NCI-H446 (cell line): ENCODE results near the gene SDK1.
"Not testable (repeated sequence)": the region's sequence is repeated elsewhere in the genome, so short reads cannot be mapped to it uniquely, and the experiment has no call there.

Experiments used
- DNase-seq, 2 experiments: peaks; one replicate each; lab custom pipeline; 2025; lab: John Stamatoyannopoulos, UW

Gene SDK1

DNA sequence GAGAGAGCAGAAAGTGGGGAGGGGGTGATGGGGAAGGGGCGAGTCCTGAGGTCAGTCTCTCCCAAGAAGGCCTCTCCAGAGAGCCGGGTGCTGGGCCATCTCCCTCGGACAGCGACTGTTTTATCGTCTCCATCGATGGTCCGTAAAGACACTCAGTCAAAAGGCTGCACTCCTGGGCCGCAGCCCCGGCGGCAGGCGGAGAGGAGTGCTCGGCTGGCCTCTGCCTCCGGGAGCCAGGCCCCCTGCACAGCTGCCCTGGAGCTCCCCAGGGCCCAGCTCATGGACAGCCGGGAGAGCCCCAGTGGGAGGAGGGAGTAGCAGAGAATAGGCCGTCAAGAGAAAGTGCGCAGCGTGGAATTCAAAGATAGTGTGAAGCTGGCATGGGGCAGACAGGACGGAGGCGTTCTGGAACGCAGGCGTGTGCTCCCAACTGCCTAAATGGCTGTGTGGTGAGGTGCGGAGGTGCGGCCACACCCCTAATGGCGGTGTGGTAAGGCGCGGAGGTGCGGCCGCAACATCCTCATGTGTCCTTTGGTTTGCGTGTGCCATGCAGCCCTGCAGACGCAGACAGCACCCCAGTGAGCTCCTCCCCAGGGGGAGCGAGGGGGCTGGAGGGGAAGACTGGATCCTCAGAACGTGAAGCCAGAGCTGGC lies 903.6 kb downstream of the SDK1 start:
- DNase-seq: no peak

DNA sequence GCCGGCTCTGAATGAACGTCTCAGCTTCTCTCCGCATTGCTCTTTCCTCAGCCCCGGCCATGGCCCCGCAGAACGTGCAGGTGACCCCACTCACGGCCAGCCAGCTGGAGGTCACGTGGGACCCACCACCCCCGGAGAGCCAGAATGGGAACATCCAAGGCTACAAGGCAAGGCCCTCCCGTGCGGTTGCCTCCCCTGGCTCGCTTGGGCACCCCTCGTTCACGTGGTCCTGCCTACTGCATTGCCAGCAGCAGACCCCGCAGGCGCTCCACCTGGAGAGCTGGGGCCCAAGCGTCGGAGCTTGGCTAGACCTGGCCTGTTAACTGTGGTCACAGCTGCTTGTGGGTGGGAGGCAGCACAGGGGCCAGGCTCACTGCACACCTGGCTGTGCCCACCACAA lies 904.8 kb downstream of the SDK1 start:
- no peak for DNase-seq

DNA sequence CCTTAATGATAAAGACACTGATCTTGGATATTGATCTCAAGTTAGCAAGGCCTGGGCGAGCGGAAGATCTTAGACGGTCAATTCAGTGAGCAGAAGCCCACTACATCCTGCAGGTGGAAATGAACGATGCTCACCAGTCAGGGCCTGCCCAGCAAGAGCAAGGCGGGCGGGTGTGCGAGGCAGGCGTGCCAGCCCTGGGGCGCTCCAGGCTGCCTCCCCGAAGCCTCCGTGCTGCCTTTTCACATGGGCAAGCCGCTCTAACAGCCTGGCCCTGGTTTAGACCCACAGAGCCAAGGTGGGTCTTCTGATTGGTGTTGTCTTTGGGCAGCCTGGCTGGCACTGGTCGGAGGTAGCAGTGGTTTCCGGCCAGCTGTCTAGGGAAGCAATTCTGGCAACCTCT lies 906.0 kb downstream of the SDK1 start:
- DNase-seq: no peak

DNA sequence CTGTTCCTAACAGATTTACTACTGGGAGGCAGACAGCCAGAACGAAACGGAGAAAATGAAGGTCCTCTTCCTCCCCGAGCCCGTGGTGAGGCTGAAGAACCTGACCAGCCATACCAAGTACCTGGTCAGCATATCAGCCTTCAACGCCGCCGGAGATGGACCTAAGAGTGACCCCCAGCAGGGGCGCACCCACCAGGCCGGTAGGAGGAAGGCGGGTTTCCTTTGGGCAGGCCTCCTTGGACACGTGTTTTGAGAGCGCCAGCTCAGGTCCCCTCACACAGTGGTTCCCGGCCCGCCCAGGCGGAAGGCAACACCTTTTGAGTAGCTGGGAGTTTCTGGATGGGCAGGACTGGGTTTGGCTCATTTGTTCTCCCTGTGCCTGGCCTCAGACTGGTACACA lies 907.0 kb downstream of the SDK1 start:
- DNase-seq: no peak

DNA sequence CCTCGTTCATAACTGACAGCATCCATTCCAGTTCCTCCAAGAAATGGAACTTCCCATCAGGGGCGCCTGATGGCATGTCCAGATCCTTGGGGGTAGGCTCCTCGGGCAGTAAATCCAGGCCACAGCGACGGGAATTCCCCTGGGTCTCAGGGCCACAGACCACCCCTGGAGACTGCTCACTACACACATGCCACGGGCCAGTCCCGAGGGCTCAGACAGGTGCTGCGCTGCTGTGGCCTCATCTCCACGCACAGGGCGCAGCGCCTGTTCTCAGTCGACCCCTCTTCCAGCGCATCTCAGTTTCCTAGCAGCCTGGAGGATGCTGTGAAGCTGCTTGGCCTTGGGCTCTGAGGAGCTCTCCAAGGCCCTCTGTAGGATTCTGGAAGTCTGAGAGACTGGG lies 907.5 kb downstream of the SDK1 start:
- DNase-seq: no peak

DNA sequence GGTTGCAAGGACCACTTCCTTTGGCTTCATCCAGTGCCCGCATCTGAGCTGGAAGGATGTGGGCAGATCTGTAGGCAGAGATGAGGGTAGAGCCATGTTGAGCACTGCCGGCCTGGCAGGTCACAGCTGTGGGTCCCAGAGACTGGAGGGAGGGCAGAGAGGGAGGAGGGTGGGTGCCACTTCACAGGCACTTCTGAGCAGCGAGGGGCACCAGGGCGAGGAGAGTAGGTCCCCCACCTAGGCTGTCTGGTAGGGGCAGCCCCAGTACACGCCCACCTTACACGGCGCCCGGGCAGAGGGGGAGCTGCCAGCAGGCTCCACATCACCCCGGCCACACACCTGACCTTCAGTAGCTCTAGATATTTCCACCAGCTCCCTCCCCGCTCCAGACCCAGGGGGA lies 908.1 kb downstream of the SDK1 start:
- DNase-seq: no peak

DNA sequence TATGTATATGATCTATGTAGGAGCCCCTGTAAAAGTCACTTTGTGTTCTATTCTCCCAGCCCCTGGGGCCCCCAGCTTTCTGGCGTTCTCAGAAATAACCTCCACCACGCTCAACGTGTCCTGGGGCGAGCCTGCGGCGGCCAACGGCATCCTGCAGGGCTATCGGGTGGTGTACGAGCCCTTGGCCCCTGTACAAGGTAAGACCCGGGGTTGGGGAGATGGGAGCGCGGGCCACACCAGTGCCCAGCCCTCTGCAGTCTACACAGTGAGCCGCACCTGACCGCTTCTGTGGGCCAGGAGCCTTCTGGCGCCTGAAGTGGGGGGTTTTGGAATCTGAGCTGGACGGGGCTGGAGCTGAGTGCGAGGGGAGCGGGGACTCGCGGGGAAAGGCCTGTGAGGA lies 908.9 kb downstream of the SDK1 start:
- no peak for DNase-seq

DNA sequence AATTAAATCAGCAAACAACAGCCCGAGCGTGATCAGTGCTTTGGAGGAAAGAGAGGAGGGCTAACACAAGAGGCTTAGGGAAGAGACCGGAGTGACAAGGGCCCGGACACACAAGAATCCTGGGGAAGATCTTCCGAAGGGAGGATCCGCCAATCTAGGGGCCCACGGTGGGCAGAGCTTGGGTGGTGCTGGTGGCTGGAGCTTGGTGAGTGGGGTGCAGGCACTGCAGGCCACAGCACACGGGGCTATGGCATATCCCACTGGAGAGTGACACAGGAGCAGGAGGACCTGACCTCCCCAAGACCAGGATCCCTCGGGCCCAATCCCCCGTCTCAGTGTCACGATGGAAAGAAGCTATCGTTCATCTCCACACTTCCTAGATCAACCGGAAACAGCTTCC lies 909.8 kb downstream of the SDK1 start:
- DNase-seq: no peak

DNA sequence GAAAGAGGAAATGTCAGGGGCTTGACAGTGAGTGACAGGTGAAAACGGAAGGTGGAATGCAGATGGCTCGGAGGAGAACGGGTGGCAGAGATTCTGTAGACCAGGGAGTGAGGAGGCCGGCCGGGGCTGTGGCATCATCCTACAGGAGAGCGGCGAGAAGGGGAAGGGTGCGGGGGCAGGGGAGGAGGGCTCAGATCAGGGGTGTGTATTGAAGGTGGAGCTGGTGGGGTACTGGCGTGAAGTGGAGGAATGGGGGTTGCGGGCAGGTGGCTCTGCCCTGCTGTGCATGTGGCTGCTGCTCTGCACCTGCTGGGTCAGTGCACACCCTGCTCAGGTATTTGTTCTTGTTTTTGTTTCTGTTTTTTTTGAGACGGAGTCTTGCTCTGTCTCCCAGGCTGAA lies 910.2 kb downstream of the SDK1 start:
- no peak for DNase-seq

DNA sequence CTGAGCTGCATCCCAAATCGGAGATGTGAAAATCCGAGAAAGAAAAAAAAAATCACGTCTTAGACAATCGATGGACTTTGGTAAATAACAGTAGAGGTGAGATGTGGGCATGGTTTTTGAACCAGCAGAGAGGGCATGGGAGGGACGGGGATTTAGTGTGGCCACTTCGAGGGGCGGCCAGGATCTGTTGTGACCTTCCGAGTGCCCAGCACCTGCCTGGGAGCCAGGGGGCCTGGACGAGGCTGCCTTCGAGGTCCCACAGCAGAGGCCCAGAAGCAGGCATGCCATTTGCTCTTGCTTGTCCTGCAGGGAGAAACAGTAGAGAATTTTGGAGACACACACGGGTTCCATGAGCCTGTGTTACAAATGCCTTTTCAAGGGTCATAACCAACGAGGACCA lies 911.3 kb downstream of the SDK1 start:
- DNase-seq: no peak

DNA sequence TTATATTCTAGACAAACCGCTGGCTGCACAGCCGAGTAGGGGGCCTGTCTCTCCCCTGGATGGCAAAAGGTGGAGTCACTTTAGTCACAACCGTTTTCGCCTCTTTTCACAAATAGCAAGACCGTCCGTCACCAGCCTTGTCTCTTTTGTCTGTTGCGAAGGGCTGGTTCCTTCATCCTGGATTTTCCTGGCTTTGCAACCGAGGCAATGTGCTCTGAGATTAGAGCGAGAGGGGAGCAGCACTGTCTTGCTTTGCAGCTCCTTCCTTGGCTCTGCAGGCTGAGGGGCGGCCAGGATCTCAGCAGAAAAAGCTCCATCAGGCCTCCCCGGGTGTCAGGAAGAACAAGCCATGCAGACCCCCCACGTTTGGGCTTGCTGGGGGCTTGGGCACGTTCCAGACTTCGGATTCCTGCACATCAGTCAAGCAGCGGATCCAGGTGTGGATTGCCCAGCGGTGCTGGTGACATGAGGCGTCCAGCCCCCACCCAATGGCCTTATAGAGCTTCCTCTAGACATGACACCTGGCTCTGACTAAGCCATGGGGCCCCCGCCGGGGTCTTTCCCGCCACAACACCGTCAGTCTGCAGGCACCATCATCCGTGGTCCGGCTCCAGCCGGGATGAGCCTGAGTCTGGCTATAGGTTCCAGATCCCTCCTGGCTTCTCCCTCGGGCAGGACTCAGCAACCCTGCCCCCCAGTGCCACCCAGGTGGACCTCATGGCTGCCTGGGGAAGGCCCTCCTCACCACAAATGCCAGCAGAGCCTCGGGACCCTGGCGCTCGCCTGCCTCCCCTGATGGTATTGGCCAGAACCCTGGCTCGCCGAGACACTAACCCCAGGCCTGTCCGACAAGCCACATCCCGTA lies 913.5 kb downstream of the SDK1 start:
- no peak for DNase-seq

DNA sequence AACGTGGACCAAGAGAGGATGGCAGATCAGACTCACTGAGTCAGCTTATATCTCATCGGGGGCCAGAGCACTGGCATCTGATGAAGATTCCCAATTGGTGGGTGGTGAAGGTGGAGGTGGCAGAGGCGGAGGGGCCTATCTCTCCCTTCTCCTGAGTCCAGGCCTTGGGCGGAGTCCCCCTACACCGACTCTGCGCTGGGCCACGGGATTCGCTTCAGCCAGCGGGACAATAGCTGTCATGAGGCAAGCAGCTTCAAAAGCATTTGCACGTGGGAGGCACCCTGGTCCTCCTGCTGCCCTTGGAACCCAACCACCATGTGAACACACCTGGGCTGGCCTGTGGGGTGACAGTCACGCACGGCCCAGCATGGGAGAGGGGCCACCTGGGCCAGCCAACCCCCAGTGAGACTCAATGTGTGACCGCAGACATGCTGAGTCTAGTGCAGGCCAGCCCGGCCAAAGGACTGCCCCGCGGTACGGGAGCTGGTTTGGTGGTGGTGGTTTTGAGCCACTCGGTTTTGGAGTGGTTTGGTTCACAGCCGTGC lies 914.2 kb downstream of the SDK1 start:
- DNase-seq: no peak

DNA sequence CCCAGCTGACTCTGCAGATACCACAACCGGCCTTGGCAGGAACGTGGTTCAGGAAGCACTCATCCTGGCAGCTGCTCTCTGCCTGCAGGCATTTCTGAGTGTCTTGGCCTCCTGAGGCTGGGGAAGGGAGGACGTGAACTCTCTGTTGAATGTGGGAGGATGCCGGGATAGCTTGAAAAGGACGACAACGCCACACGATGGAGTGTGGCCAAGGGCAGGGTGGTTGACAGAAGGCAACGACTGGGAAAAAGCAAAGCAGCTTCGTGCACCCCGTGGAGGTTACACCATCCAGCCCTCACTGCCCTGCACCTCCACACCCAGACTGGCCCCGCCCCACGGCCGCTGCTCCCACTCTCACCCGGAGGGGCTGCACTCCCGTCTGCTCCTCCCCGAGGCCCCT lies 915.0 kb downstream of the SDK1 start:
- no peak for DNase-seq

DNA sequence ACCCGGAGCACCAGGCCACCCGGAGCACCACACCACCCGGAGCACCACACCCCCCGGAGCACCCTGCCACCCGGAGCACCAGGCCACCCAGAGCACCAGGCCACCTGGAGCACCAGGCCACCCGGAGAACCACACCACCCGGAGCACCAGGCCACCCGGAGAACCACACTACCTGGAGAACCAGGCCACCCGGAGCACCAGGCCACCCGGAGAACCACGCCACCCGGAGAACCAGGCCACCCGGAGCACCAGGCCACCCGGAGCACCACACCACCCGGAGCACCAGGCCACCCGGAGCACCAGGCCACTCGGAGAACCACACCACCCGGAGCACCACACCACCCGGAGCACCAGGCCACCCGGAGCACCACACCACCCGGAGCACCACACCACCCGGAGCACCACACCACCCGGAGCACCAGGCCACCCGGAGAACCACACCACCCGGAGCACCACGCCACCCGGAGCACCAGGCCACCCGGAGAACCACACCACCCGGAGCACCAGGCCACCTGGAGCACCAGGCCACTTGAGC lies 916.1 kb downstream of the SDK1 start:
- not testable (repeated sequence) for DNase-seq

DNA sequence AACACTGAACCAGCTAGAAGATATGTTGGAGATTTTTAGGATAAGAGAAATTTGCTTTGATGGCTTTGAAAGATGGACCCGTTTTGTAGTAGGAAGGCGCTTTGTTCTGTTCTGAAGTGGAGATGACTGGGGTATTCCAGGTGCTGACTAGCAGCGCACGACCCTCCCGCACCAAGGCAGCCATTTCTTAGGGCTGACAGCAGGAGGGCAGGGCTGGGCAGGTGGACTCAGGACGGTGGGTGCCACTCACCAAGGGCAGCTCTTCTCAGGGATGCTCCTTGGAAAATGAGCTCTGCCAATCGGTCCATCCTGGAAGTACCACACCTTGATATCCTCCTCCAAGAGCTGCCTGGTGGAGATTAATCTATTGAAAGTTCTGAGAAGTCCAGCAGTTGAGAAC lies 917.4 kb downstream of the SDK1 start:
- DNase-seq: no peak

DNA sequence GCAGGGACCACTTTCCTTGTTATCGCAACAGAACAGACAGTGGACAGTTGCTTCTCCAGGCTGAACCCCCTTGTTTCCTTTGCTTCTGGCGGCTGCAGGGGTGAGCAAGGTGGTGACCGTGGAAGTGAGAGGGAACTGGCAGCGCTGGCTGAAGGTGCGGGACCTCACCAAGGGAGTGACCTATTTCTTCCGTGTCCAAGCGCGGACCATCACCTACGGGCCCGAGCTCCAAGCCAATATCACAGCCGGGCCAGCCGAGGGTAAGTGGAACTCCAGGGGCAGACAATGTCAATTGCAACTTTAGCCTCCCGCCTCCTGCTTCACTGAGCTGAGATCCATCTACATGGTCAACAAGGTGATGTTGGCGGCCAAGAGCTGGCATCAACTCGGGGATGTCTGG lies 919.0 kb downstream of the SDK1 start:
- DNase-seq: no peak

DNA sequence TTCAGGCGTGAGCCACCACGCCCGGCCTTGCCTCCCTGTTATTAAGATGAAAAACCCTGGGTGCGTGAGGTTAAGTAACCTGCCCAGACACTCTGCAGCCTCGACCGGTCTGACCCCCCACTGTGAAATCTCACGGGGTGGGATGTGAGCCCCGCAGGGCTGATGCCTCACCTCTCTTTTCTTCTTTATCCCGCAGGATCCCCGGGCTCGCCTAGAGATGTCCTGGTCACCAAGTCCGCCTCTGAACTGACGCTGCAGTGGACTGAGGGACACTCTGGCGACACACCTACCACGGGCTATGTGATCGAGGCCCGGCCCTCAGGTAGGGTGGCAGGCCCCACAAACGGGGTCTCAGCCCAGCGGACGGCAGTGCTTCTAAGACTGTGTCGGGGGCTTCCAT lies 920.0 kb downstream of the SDK1 start:
- DNase-seq: no peak

DNA sequence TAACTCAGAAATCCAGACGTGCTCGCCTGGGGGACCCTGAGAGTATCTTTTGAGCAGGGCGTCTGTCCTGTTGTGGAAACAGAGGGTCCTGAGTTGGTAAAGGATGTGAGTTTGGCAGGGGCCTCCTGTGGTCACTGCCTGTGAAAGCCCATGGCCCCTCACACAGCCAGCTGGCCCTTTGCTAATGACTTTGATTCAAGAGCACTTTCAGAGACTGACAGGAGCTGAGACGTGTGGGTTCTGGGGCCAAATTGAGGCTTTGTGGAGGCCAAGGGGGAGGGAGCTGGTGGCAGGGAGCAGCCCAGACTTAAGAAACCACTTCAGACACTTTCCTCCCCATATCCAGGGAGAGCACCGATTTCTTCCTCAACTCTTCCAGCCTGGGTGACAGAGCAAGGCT lies 921.6 kb downstream of the SDK1 start:
- no peak for DNase-seq

DNA sequence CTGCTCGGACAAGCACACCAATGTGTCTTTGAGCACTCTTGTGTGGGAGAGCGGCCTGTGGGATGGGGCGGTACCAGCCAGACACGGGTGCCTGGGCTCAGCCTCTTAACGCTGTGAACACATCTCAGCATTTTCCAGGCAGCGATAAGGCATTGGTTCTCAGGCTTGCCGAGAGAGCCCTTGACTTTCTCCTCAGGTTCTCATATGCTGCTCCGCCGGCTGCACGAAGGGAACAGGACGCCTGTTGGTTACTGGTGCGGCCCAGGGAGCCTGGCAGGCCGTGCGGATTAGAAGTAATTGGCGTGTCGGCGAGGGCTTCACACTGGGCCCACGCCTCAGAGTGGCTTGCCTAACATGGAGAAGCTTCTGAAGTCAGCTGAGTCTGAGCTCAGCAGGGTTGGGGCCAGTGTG lies 924.3 kb downstream of the SDK1 start:
- DNase-seq: no peak

DNA sequence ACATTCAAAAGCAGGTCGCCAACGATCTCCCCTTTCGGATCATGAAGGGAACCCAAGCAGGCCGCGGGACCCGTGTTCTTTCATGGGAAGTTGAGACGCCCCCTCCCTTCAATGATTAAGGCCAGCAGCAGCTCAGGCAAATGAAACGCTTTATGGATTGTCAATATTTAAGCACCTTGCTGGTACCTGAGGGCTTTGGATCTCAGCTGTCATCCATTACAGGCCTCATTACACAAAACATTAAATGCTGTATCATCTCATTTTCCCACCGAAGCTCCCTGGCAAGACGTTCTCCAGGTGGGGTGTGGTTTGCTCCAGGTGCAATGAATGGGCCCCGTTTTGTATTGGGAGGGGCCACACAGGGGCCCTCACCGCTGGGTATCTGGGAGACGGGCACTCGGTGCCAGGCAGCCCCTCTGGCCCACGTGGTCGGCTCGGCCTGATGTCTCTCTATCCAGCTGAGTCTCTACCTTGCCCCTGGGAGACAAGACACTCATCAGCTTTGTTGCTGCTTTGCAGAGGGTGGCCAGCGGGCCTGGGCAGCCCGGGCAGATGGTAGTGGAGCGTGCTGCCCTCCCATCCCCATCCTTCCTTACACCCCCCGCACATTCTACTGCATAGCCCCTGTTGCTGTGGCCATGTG lies 925.0 kb downstream of the SDK1 start:
- DNase-seq: no peak

DNA sequence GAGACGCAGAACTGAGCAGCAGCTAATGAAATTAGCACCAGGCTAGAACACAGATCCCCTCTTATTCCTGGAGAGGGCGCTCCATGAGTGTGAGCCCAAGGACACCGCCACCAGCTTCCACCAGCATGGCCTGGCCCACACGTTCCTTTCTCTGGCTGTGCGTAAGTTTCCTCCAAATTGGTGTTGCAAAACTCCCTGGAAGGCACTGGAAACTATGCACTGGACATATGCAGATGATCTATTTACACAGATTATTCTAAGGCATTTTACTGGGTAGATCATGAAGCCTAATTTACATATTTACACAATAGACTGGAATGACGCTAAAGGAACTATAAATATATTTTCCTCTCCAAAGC lies 925.5 kb downstream of the SDK1 start:
- DNase-seq: no peak

DNA sequence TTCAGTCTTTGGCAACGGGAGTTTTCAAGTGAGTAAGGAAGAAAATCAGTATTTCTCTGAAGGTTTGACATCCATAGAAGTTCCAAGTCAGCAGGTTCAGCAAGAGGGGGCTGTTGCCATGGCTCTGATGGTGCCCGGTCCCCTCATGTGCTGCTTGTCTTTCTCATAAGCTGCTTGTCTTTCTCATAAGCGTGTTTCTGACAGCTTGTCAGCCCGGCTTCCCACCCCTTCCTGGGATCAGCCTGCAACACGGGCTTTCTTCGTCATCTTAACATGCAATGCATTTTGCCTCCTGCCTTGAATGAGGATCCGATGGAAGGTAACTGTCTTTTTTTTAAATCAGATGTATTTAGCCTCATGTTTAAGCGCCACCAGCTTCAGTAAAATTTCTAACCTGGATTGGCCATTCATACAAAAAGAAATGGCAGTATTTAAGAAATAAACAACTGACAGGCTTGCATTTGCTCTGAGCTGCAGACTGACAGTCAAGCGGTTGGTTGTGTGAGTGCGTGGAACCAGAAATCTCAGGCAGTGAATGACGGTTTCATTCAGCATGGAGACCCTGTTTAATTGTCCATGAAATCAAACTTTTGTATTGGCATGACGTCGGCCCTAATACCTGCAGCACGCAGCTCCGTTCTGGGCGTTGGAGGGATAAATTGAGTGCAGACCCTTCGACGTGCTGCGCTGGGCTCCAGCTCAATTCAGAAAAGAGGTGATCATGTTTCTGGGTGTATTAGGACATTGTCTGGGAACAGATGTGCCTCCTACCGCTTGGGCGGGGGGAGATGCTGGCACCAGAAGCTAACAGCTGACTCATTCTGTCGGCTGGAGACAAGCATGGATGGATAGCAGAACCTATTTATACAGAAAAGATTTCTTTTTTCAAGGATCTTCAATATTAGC lies 926.3 kb downstream of the SDK1 start:
- DNase-seq: no peak
